DLD1 (cell line): ENCODE measurements around the gene ITPRID1.
"Not testable (repeated sequence)": the region's sequence is repeated elsewhere in the genome, so short reads cannot be mapped to it uniquely, and the experiment has no call there.

Source experiments
- in situ Hi-C: cut with HindIII; loops from 2 replicates; pipeline ENCODE4 v1.10.0; 2017; ENCODE audit warnings: low sequenced_read_pairs

Gene ITPRID1

DNA sequence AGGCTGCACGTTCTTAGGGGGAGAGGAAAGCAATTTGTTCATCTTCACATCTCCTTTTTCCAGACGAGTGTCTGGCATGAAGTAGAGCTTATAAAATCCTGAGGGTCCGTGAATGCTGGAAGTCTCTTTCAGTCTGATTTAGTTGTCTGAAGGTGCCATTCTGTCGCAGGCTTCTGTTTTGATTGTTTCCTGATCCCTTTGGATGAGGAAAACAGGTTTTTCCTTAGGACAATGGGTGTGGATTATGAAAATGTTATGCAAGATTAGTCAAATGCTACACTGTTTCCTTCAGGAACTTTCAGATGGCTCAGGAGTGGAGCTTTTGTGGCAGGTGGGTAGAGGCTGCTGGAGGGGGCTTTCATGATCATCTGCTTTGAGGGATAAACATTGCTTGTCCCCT lies at the start of gene ITPRID1:
Gene ITPRID1 (plus strand): TSS at position 301 of the 400 bp plus-strand sequence. CDS start 38,935 bp downstream, outside the sequence.
- in situ Hi-C loops = no loop called here

GRCh38 chr7:31464601-31465000 lies 49.3 kb upstream of the ITPRID1 start:
- in situ Hi-C loops = no loop called here

GRCh38 chr7:31465285-31465684 lies 48.6 kb upstream of the ITPRID1 start:
- in situ Hi-C loops = no loop called here

DNA sequence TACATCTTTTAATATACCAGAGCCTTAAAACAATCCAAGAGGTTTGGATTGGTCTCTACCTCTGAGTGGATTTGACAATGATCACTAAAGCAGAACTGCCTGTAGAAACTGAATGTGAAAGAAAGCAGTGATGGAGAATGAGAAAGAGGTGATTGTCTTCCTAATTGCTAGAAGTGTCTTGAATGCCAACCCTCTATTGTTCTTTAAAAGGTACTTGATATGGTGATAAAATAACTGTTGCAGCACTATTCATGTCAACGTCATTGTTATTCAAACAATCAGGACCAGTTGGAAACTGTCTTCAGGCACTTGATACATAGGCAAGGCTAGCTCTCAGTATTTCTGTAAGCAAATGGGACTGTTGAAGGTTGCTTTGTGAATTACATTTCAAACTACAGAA lies 47.9 kb upstream of the ITPRID1 start:
- in situ Hi-C loops = no loop called here

- in situ Hi-C loops = not testable (repeated sequence)
Observed at GRCh38 chr7:31470883-31471282, 43.0 kb upstream of the ITPRID1 start.

GRCh38 chr7:31475368-31475767 lies 38.5 kb upstream of the ITPRID1 start:
- in situ Hi-C loops = no loop called here

DNA sequence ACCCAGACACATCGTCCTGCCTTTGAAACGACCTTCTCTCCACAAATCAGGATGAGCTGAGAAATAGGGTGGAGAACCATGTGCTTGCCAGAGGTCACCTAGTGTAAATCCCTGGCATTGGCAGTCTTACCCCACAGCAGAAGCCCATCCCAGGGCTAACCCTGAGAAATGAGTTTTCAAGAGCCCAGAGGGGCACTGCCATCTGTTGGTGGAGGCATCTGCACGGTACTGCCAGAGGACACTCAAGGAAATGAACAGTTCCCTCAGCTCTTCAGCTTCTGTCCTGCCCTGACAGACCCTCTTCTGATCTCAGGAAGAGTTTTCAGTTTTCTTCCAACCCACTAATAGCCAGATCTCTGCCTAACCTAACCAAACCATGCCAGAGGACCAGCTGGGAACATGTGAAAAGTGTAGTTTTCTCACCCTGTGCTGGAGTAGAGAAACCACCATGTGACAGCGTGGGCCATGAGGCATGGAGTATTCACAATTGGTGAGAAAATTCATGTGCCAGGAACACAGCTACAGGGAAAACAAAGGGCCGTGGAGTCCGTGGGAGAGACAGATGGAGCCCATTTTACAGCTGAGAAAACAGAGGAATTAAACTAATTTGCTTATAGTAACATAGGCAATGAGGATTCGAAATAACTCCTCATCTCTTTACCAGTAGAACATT lies 37.7 kb upstream of the ITPRID1 start:
- in situ Hi-C loops = no loop called here

GRCh38 chr7:31476941-31477677 lies 36.8 kb upstream of the ITPRID1 start:
- in situ Hi-C loops = no loop called here

- in situ Hi-C loops = no loop called here
Observed at GRCh38 chr7:31478018-31478417, 35.9 kb upstream of the ITPRID1 start.

- in situ Hi-C loops = no loop called here
Observed at GRCh38 chr7:31478721-31479120, 35.2 kb upstream of the ITPRID1 start.

GRCh38 chr7:31487071-31487470 lies 26.8 kb upstream of the ITPRID1 start:
- in situ Hi-C loops = no loop called here

DNA sequence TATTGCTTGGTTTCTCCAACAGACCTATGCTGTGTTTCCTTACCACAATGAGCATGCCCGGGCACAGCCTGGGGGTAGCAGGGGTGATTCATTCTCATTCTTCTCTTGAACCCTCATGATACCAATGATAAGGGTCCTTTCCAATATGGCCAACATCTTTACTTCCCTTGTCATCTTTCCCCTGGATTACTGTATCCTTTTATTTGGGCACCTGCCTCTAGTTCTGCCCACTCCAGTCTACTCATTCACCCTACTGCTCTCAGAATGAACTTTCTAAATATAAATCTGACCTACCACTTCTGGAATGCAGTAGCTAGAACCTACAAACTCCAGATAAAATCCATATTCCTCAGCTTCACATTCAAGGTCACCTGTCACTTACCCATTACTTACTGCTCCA lies 26.4 kb upstream of the ITPRID1 start:
- in situ Hi-C loops = no loop called here

GRCh38 chr7:31488562-31489203 lies 25.2 kb upstream of the ITPRID1 start:
- in situ Hi-C loops = no loop called here

DNA sequence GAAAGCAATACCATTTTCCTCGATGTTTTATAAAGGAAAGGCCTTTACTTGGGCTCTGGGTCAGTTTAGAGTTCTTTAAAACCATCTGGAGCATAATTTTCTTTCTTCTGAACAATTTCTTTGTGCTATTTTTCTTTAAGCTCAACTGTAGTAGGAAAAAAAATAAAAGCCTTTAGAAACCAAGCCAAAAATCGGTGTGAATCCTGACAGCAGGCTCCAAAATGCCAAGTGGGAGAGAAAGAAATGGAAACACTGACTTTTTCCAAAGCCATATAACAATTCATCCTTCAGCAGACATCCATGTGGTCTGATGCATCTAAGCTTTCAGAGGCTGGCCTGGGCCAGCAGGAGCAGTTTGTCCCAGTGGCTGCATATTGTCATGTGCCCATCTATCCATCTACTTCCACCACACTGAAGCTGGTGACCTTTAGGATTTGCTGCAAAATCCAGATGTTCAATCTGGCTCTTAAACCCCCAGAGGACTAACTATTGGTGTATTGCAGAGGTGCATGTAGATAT lies 23.0 kb upstream of the ITPRID1 start:
- in situ Hi-C loops = no loop called here

DNA sequence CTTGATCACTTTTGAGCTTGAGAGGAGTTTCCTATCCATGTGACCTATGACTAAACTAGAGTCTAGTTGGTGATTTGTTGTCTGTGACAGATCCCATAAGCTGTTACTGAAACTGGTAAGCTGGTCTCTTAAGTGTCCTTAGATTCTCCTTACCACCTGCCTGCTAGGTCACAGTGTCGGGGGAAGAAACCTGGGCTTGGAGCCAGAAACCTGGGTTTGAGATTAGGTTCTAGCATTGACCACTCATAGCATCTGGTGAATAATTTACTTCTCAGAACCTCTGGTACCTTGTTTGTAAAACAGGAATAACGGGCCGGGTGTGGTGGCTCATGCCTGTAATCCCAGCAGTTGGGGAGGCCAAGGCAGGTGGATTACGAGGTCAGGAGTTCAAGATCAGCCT lies 21.8 kb upstream of the ITPRID1 start:
- in situ Hi-C loops = no loop called here

- in situ Hi-C loops = no loop called here
Observed at GRCh38 chr7:31493714-31494181, 20.1 kb upstream of the ITPRID1 start.

- in situ Hi-C loops = no loop called here
Observed at GRCh38 chr7:31494421-31494820, 19.5 kb upstream of the ITPRID1 start.

DNA sequence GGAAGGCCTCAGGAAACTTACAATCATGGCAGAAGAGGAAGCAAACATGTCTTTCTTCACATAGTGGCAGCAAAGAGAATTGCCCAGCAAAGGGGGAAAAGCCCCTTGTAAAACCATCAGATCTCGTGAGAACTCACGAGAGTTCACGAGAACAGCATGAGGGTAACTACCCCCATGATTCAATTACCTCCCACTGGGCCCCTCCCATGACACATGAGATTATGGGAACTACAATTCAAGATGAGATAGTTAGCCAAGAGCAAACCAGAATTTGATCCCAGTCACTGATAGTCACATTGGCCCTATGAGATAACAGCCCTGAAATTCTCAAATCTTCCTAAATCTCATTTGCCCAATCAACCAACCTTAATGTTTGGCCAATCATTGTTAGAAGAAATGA lies 18.2 kb upstream of the ITPRID1 start:
- in situ Hi-C loops = no loop called here

- in situ Hi-C loops = no loop called here
Observed at GRCh38 chr7:31497516-31497915, 16.4 kb upstream of the ITPRID1 start.

DNA sequence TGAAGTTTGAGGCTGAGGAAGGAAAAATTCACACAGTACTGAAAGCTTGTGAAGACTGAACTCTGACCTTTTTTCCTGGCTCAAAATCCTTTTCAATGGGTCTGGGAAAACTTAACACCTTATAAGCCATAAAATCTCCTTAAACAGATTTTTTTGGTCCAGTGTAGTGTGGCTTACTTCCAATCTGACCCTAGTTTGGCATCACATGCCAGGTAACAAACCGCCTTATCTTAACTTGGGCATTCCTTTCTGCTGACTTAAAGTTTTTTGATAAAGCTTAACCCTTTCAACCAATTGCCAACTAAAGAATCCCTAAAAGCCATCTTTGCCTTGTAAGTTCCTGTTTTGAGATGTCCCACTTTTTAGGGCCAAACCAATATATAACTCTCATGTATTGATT lies 13.2 kb upstream of the ITPRID1 start:
- in situ Hi-C loops = no loop called here

DNA sequence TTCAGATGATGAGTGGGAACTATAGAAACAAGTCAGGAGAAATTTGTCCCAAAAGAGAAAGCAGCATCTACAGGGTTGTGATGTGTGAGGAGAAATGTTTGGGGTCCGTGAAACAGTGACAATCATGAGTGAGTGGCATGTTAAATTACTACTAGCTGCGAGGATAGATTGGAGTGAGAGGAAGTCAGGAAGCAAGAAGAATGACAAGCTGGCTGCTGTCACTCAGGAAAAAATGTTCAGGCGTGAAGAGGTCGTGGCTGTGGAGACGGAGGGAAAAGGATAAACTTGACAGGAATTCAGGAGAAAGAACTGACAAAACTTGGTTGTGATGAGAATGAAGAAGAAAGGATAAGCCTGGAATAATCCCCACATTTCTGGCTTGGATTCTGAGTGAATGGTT lies 5.1 kb upstream of the ITPRID1 start:
- in situ Hi-C loops = no loop called here

GRCh38 chr7:31512166-31512565 lies 1.7 kb upstream of the ITPRID1 start:
- in situ Hi-C loops = no loop called here
